Stimulated activated CD8-positive, alpha-beta memory T cell treated with anti-CD3 and anti-CD28 coated beads, Interleukin-4, amount 100 ng/mL, for 24 hours (primary cell): ENCODE results near the gene TNIP1.

ENCODE experiments used
- DNase-seq: peaks from one replicate; pipeline ENCODE4 v3.0.0-alpha.2; 2020; ENCODE audit warnings: low read depth

TNIP1 gene

GRCh38 chr5:150999704-151000442, 81.0 kb downstream of the TNIP1 start:
- no peak for DNase-seq

DNA sequence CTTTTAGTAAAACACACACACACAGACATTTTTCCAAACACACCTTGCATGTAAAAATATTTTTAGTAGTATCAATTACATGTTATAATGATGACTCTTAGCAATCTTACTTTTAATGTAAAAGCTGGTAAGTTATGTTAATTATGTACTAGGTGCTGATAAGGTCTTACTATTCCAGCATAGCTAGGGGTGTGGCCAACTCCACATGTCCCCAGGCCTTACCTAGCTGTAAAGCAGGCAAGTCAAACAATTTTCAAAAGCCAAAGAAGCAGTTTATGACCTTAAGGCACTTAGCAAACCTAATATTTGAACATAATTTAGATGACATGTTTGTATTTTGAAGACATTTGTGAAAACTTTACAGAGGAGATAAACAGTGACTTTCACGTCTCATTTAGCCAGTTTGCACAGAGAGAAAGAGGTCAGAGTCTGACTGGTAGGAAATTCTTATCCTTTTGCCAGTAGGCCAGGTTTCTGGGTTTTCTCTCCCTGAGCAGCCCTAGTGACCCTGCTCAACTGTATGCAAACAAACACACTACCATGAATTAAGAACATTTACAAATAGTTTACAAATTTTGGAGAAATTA, 86.9 kb downstream of the TNIP1 start:
- no peak for DNase-seq

- no peak for DNase-seq
Observed at GRCh38 chr5:150993422-150993821, 87.4 kb downstream of the TNIP1 start.

DNA sequence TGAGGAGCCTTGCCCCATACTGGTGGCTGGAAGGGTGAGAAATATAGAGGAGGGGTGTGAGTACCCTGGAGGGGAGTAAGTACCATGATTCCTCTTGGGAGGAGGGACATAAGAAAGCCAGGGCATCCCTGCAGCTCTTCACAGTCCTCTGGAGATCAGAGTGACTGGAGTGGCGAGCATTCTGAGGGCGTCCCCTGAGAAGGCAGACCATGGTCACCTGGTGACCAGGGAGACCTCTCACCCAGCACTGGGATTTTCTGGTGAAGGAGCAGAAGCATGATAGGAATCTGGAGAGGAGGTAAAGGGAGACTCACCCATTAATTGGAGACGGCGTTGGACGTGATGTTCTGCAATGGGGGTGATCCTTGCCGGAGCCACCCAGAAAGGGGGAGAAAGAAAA, 88.1 kb downstream of the TNIP1 start:
- DNase-seq: no peak

GRCh38 chr5:150989695-150990094, 91.1 kb downstream of the TNIP1 start:
- no peak for DNase-seq

DNA sequence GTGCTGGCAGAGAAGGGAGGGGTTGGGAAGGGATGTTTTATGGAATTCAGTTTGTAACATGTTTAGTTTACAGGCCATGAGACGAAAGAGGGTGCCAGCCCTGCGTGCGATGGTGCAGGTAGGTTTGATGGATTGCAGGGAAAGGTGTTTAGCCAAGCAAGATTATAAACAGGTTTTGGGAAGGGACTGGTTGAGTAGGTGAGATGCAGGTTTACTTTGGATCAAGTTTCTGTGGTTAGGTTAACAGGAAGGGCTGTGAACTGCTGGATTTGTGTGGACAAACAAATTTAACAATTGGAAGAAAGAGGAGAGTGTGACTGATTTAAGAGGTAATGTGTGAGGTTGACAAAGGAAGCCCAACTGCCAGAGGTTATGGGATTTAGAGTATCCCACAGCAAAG, 93.1 kb downstream of the TNIP1 start:
- DNase-seq: no peak
